GM21723 (cell line): ENCODE data around the gene SYT6.

Source experiments
- ATAC-seq: cut with Tn5 transposase; IDR thresholded peaks from one replicate; pipeline ENCODE4 v1.9.1; 2021; ENCODE audit warnings: mild to moderate bottlenecking, moderate library complexity; ENCODE audit not compliant: unreplicated experiment

Gene SYT6

DNA sequence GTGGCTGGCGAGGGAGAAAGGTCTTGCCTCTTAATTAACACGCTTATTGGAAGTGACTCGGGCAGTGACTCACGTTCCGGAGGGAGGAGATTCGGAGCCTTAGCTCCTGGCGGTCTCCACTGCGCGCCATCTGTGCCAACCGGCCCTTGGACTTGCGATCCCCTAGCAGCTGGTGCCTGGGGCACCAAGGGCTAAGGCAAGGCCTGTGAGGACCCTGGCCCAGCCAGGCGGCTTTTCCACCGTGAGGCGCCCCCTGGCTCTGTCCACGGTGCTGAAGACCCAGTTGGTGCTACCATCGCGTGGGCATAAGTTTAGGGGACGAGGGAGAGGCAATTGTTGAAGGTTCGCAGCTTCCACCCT is 1.3 kb upstream of the SYT6 start:
- no peak for ATAC-seq

DNA sequence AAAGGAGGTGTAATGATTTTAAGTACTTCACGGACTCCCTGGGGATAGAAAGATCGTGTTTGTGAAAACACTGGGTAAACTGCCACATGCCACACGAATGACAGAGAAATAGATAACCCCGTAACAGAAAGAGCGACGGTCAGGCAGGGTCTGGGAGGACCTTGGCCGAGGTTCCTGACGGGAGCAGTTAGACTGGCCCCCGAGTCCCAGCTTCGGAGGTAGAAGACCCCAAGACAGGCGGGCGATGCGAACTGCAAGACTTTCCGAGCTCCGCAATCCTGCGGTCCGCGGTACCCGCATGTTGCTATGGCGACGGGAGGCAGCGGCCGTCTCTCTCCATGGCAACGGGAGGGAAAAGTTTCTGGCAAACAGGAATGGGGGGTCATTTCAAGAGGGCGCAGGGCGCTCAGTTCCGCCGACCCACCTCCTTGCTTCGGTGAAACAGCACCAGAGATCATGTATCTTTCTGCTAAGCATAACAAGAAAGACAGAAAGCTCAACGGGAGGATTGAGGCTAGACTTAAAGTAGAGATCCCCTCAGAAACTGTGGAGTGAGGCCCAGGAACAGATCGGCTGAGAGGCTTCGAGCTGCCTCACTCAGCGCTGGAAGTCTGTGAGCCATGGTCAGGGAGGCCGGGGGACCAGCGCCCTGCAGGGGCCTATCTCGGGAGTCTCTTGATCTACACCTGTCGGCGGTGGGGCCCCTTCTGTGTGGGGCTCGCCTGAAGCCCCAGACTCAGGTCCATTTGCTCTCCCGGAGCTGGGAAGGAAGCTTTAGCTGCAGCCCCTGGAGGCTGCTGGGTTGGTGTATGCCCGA is 685 bp upstream of the SYT6 start:
- ATAC-seq: no peak

DNA sequence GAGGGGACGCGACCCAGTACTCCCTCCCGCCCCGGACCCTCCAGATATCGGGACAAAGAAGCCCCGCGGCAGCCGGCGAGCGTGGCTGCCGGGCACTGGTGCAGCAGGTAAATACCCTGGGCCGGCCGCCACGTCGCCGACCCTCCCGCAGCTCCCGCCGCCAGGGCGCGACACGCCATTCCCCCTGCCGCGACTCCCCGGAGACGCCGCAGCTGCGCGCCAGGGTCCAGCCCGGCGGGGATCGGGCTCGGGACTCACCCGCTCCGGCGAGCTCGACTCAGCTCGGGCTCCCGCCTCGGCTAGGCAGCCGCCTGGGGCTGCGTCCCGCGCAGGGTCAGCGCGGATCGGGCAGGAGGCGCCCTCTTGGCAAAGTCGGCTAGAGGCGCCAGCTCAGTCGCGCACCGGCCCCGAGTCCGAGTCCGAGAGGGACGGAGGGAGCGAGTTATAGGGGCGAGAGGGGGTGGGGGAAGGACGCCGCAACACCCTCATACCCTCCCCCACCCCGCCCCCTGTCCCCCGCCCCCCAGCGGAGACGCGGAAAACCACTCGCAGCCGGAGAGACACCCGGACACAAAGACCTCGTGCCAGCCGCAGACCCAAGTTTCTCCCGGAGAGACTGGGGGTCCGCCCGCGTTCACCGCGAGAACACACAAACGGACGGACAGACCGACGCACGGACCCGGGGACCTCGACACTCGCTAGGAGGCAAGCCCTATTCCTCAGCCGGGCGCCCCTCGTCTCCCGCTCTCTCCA is 985 bp downstream of the SYT6 start:
- ATAC-seq: no peak

DNA sequence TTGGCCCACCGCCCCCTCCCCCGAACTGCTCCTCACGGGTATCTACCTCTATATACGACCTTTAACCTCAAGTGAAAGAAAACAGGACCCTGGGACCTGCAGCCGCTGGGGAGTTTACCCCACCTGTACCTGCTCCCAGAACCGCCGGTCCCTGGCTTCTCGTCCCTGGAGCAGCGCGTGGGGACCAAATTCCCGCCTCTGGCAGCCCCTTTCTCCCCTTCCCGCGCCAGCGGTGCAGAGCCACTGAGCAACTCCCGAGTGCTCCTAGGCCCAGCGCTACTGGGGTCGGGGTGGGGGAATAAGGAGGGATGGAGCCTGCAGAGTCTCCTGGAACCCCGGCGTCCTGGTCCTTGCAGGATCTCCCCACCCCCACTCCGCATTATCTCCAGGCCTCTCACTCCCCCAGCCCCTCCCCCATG is 1.6 kb downstream of the SYT6 start:
- ATAC-seq: no peak

DNA sequence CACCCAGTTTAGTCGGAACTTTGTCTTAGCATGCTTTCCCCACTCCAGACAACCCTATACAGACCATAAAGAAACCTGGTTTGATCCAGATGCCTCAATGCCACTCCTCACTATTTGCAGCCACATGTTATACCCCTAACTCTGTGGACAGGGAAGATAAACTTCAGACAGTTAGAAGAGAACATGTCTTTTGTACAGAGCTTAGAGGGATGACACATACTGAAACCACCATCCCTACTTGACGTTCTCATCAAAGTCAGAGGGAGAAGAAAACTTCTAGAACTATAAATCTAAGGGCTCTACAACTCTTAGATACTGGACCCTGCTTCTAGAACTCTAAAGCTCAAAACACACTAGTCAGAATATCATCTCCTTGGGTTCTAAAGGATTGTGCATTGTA is 3.7 kb downstream of the SYT6 start:
- no peak for ATAC-seq

DNA sequence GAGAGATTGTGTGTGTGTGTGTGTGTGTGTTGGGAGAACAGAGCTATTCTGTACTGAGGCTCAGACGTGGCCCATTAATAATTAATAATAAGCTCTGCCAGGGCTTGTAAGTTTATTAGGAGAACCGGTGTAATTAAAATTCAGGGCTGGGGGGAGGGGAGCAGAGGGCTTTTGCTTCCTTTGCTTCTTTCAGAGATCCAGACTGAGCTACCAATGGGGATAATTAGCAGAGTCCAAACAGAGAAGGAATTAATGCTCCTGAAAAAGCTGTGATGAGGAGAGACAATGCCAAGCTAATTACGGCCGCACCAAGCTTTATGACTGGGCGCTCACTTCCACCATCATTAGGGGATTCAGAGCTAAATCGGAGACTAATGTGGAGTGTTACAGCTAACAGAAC is 4.5 kb downstream of the SYT6 start:
- ATAC-seq: no peak

DNA sequence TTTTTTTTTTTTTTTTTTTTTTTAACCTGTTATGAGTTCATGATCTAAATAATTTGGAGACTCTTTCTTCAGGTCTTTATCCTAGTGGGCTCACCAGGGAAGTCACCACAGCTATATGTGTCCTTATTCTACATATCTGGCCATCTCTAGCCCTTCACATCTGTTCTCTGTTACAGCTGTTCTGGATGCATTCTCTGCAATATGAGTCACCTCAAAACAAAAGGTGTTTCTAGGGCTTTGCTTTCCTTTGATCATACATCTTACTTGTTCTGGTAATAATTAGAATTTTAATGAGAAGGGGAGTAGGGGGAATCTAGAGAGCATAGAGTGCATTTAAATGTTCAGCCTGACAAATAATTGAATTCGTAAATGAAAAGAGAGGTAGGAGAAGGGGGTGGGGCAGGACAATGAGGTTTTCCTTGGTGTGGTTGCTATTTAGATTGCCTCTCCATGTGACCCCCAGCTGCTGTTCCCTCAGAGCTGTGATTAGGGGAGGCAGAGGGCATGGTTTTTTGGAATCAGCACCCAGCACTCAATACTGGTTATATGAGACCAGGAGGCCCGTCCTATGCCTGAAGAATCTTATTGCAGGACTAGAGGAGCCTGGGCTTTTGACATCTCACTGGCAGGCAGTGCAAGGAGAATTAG is 8.0 kb downstream of the SYT6 start:
- ATAC-seq: no peak

DNA sequence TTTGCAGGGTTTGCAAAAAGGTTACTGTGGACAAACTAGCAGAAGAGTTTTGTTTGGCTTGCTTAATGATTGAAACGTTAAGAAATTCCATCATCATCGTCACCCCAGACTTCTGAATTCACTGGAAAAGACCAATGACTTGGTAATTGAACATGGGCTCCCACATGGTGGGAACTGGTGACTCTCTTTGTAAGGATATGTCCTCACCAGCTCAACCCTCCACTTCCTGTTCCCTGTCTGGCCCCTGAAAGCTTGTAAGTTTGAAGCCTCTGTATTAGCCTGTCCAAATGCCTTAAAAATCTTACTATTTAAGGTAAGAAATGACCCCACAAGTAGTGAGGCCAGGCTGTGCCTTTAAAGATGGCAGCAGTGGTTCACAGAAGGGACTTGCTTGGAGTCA is 9.7 kb downstream of the SYT6 start:
- no peak for ATAC-seq

DNA sequence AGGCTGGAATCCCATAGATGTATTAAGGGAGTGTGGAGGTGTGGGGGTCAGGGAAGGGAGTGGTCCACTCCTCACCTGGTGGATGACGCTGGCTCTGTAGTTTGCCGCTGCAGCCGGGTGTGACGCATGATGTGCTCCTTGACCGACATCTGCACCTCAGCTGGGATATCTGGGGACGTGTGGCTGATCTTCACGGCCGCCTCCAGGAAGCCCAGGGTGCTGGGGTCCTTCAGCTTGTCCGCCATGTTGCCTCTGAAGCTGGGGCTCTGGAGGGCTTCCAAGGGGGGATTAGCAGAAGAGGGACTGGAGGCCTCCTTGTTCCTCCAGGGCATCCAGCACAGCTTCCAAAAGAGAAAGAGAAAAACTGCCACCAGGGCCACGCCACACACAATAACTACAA is 14.1 kb downstream of the SYT6 start:
- ATAC-seq: no peak

DNA sequence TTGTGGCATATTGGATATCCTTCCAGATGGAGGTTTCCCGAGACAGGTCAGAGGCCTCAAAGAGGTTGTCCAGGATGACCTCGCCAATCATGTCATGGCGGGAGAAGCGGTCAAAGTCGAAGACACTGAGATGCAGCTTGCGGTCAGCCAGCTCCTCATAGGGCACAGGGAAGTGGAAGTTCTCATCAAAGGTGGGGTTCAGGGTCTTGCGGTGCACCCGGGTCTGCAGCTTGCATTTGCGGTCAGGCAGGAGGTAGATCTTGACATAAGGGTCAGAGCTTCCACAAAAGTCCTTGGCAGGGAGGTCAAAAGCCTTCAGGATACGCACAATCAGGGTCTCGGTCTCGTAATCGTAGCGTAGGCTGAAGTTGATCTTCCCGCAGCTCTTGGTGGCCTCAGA is 16.2 kb downstream of the SYT6 start:
- ATAC-seq: no peak

DNA sequence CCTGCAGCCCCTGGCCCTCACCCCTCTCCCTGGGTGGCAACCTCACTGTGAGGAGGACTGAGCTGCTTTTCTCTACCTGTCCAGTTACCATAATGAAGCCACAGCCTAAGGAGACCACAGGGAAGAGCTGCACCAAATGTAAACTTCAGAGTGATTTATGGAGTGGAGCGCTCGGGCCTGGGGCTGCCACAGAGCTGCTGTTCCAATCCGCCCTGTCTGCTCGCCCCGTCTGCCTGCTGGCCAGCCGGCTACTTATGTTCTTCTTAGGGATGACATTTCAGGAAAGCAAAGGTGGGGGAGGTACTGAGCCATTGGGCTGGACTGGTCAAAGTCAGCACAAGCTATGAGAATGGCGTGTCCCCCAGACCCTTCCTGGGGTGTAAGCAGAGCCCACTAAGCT is 17.9 kb downstream of the SYT6 start:
- ATAC-seq: no peak

DNA sequence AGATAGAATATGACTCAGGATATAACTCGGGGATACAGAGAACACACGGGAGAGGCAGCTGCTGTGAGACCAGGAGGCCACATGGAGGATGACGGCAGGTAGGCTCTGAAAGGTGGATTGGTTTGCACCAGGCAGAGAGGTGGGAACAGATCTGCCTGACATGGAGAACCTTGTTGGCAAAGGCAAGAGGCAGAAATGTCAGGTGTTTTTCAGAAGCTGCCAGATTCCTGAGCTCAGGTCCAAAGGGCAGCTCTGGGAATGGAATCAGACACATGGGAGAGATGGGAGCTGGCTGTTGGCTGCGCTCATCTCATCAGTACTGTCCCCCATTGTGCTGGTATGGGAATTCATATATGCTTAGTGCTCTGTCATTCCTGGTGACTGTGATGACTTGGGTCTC is 19.2 kb downstream of the SYT6 start:
- ATAC-seq: no peak

DNA sequence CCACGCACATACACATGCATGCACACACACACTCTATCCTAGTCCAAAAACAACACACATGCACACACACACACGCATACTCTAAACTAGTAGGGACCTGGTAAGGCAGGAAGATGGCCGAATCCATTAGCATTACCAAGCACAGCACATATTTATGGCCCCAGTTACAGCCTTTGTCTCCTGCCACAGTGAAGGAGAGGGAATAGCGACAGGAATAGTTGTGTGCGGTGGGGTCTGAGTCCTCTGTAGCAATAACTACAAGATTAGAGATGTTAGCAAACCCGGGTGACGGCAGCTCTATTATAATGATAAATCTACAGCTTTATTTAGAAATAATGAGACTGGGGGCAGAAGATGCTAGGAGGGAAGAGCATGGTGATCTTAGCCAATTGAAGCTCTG is 20.5 kb downstream of the SYT6 start:
- no peak for ATAC-seq

DNA sequence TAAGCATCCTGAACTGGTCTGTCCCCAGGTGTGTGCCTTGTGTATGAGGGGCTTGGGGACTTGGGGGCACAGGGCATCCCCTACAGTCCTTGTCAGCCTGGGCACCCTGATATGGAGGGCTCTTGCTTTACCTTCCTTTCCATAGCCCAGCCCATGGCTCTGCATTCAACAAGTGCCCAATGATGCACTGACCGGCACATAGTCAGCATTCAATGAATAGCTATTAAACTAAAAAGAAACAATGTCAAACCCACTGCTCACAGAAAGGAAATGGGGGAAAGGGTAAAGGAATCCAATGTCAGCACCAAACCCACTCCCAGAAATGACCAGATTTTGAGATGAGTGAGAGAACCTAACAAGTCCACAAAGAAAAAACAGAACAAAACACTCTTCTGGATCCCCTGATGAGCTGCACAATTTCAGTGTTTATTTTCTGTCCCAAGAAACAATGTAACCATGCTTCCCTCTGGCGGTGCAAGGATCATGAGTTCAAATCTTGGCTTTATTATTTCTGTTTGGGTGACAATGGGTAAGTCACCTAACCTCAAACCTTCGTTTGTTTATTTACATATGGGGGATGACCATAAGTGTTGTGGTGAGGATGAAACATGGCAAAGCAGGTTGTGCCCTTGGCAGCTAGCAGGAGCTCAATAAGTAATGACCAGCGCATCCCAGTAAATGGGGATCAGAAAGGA is 22.0 kb downstream of the SYT6 start:
- ATAC-seq: no peak

DNA sequence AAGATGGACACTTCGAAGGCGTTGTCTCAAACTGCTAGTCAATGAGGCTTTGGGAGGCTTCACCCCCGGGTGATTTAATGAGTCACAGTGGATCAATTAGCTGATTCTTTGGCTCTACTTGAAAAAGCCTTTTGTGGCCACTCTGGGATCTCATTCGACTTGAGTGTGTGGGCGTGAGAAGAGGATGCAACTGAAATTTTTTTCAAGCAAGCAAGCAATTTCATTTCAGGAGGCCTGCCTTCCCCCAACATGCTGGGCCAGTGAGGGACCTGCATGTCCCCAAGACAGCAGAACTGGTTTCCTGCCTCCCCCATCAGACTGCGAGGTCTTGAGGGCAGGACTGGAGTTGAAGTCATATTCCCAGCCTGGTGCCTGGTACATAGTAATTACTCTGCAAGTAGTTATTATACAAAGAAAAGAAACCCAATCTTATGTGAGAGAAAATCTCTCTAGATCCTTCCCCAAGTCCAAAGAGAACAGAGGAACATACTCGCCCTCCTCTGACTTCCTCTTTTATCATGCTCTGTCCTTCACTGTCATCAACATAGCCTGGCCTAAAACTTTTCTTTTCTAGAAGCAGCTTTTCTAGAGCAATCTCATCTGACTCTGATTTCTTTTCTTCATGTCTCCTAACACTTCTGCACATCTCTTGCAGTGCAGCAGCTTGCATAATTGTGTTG is 22.7 kb downstream of the SYT6 start:
- ATAC-seq: no peak

DNA sequence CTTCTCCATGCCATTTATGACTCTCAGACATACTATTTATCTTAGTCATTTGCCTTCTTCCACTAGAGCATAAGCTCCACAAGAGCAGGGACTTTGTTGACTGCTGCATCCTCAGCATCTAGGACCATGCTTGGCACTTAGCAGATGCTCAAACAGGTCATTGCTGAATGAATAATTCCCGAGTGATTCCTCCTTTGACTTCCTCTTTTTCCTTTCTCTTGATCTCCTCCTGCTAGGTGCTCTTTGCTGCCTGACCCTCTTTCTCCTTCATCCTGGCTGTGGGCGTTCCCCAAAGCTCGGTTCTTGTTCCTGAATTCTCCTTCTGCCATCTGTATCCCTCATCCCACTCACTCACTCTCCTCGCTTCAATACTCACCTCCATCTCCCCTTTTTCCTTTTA is 23.5 kb downstream of the SYT6 start:
- ATAC-seq: no peak

DNA sequence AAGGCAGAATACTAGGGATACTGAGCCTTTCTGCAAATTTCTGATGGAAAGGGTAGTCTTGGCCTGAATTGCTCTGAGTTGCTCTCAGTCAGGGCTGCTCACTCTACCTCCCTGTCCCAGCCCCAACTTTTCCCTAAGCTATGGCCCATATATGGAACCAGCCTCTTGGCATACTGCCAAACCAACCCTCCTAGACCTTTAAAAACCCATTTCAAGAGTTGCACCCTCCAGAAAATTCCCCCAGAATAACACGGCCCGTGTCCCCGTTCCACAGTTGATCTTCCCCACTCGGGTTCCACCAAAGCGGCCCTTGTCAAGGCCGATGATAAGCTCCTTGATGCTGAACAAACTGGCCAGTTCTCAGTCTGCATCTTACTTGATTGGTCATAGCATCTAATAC is 25.4 kb downstream of the SYT6 start:
- ATAC-seq: no peak

DNA sequence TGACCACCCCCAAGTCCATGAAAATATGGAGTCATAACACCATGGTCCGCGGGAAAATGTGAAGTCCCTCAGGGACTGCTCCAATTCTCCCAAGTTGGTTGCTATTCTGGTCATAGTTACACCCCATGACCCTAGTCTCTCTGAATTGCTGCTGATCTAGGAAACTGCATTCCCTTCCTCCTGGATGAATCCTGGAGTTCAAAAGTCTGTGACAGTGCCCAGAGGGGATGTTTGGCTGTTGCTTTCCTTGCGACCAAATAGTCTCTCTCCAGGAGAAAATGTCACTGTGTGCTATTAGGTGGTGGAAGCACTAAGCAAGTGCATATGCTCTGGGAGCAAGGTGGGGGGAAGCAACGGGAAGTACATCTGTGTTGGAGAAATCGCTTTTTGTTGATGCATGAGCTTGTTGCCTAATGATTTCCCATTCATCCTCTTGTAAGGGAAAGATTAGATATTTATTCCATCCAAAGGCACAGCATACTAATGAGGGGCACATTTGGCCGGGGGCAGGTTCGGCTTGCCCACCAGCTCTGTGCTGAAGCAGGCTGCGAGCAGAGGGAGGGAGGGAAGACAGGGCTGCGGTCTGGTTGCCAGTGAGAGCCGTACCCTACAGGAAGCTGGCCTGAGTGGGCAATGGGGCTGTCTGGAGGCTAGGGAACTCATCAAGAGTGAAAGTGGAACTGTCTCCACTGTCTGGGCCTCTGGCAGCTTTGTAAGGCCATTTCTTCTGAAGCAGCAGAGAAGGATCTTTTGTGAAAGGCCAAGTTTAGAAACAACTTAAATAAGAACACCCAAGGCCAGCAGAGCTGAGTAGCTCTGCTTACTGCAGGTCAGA is 27.2 kb downstream of the SYT6 start:
- peak; percentile 86 for ATAC-seq

DNA sequence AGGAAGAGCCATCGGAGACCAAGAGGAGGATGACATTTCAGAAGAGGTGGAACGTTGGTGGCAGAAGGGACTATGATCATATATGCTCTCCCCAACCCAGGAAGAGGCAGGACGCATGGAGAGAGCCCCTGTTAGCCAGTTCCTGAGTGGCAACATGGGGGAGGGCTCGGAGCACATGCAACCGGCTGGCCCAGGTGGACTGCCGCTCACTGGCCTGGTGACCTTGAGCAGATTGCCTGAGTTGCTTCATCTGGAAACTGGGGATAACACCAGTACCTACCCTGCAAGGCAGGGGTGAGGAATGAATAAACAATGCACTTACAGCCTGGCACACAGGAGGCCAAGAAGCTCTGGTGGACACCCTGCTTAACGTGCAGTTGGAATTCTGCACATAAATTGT is 29.0 kb downstream of the SYT6 start:
- ATAC-seq: no peak
